GM12873 (cell line): ENCODE results near the gene CISTR.

Experiments used
- CTCF ChIP-seq: IDR thresholded peaks from 2 replicates; pipeline ENCODE4 v1.5.1; 2012; ENCODE audit warnings: low read depth, mild to moderate bottlenecking, moderate library complexity, low read length, control low read depth; ENCODE audit not compliant: insufficient read depth; ENCODE audit errors: missing control alignments

Gene CISTR

DNA sequence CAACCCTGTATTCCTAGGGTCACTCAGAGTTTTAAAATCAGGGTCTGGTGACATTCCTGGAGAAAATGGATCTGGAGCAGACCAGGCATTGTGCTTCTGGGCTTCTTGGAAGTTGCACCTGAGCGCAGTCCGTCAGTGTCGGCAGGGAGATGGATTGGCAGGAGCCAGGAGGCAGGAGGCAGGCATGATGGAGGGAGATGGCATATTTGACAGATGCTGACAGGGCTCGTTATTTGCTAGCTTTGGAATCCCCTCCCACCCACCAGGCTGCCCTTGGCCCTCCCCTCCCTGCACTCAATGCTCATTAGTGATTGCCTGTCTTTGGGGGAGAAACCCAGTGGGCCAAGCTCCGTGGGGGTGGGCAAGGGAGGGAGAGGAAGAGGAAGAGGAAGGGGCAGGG lies 4.7 kb downstream of the CISTR start:
- no peak for TF ChIP-seq CTCF

DNA sequence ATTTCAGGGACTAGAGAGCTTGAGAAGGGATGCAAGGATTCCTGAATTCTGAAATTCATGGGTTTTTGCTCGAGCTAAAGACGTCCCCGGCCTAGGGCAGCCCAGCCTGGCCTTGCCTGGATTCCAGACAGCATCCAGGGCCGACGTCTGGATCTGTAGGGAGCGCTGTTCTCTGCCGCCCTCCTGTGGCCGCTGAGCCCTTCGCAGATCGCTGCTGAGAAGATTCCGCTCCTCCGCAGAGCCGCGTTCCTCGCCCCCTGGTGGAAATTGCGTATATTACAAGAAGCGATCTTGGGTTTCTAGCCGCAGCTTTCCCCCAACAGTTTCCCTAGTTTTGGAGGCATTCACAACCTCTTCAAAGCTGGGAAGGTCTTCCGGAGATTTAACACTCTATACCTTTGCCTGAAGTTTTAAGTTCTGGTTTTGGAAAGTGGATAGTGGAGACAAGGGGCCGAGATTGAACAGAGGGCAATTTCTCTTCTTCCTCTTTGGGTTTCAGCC lies 5.1 kb downstream of the CISTR start:
- peak; percentile 100 for TF ChIP-seq CTCF

GRCh38 chr12:53744751-53745150 lies 7.0 kb downstream of the CISTR start:
- TF ChIP-seq CTCF: no peak

DNA sequence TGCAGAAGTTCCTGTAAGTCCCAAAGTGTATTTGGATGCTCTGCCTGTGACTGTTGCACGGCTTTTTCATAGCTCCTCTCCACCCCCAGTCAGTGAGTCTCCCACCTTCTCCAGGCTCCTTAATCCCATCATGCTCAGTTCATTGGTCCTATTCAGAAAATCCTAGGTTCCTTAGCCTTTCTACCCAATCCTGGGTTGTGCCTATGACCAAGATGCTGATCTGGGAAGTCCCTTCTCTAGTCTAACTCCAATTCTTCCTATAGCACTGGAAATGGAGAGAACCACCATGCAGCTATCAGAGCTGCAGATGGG lies 7.7 kb downstream of the CISTR start:
- no peak for TF ChIP-seq CTCF

DNA sequence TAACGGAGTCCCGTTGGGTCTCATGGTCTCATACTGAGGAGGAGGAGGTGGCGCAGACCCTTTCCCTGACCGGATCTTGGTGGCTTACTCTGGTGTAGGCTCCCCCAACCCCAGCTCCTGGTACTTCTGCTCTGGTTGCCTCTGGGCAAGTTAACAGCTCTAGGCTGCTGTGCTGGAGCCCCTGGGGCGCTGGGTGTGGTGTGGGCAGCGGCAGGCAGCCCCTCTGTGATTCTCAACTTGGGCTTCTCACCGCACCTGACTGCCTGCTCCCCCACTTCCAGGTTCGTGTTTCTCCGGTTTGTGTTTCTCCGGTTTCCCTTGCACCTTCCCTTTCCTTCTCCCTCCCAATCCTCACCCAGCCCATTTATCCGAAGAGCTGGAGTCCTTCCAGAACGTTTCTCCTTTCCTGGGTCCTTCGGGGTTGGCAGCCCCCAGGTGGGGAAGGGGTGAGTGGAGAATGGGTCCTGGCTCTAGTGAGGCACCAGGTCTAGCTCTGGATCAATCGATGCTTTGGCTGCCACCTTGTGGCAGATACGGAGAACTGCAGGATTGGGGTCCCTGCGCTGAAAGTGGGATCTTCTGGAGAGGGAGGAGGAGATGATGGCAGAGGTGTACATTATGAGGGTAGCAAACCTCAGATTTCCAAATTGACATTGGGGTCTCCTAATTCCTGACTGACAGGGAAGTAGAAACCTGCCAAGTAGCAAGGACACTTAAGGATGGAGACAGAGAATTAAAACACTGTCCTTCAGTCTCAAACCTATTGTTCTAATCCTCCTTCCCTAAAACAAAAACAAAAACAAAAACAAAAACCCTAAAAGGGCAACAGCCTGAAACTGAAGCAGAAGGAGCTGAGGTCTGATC lies 8.3 kb downstream of the CISTR start:
- TF ChIP-seq CTCF: peak; percentile 94

DNA sequence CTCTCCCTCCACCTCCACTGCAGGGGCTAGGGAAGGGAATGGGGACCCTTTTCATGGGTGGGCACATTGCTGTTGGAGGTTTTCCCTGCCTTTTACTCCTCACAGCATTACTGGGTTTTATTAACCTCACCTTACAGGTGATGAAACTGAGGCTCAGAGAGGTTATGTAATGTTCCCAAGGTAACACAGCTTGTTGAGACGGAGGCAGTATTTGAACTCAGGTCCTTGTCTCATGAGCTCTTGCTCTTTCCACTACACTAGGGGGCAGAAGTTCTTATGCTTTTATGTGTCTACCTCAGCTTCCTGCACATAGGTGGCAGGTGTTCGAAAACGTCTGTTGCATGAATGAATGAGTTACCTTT lies 11.7 kb downstream of the CISTR start:
- no peak for TF ChIP-seq CTCF

- no peak for TF ChIP-seq CTCF
Observed at GRCh38 chr12:53739214-53740129, 12.3 kb downstream of the CISTR start.
